GM18502 (cell line): ENCODE data around the gene TBC1D22B.
"Not testable (repeated sequence)": the region's sequence is repeated elsewhere in the genome, so short reads cannot be mapped to it uniquely, and the experiment has no call there.

Experiments
- ATAC-seq: cut with Tn5 transposase; IDR thresholded peaks from one replicate; pipeline ENCODE4 v1.9.1; 2021; ENCODE audit warnings: mild to moderate bottlenecking; ENCODE audit not compliant: unreplicated experiment, poor library complexity

Gene TBC1D22B

GRCh38 chr6:37317312-37318038 is 59.9 kb downstream of the TBC1D22B start:
- no peak for ATAC-seq

GRCh38 chr6:37319156-37319555 is 61.6 kb downstream of the TBC1D22B start:
- ATAC-seq, result no peak

DNA sequence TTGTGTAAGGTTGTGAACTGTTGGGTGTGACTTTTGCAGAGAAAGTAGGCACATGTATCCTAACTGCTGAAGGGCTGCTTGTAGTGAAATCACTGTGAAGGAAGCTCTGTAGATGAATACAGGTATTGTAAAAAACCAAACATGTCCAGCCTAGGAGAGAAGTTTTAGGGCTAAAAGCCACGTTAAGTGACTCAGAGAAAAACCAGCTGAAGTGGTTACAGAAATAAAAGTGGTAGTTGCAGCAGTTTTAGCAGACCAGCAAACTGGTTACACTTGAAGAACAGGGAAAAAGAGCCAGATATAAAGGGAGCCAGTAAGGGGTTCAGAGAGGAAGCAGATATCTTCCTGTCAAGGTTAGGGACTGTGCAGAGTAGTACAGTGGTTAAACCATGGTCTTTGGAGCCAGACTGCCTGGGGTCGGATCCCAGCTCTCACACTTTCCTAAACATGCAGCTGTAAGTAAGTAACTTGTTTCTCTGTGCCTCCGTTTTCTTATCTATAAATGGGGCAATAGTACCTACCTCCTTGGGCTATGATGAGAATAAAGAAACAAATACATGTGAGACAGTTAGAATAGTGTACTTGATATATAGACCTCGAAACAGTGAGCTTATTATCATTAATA is 62.4 kb downstream of the TBC1D22B start:
- no peak for ATAC-seq

DNA sequence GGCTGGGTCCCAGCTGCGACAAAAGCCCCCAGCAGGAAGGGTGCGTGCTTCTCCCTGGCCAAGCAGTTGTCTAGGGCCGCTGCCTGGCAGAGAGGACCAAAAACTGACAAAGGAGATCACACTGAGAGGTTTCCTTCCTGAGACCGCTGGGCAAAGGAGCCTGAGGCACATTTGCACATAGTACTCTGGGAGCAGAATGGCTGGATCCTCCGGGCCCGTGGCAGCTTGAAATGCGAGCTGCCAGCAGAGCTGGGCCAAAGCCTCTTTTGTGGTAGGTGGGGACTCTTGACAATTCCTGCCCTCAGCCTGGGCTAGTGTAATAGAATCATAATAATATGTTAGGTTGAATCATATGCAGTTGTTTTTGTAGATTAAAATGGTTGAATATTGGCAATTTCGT is 63.1 kb downstream of the TBC1D22B start:
- ATAC-seq, result no peak

GRCh38 chr6:37321101-37321500 is 63.5 kb downstream of the TBC1D22B start:
- no peak for ATAC-seq

GRCh38 chr6:37321516-37322415 is 64.2 kb downstream of the TBC1D22B start:
- no peak for ATAC-seq

DNA sequence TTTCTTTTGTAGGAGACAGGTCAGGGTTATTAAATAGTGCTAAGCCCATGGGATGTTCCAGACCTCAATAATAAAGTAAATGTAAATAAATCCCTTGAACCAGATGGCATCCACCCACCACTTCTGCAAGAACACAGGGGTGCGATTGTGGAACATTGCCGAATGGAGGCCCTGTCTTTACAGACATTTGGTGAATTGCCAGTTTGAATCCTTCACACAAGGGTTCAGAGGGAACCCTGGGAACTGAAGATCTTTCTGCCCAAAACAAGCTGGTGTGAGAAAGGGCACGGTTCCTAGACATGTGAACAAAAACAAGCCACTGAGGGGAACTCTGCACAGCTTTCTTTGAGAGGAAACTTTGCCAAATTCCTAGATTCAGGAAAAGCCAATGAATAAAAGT is 66.0 kb downstream of the TBC1D22B start:
- no peak for ATAC-seq

- no peak for ATAC-seq
These were observed 66.8 kb downstream of the TBC1D22B start for GRCh38 chr6:37324131-37325033.

- not testable (repeated sequence) for ATAC-seq
These were observed 72.8 kb downstream of the TBC1D22B start for GRCh38 chr6:37330345-37330744.

GRCh38 chr6:37331047-37331446 is 73.5 kb downstream of the TBC1D22B start:
- ATAC-seq, result no peak

DNA sequence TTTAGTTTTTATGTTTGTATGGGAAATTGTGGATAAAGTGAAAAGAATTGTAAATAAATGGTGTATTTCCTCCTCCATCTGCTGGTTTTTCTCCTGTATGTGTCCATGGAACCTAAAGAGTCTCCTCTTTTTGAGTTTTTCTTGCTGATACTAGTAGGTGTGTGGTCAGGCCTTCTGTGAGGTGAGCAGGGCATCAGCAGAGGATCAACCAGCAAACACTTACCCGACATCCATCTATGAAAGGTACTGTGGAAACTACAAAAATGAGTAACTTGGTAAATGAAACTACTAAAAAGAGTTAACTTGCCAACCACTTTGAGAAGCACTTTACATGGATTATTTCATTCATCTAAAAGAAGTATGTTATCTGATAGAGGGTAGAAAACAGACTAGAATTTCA is 75.3 kb downstream of the TBC1D22B start:
- no peak for ATAC-seq

DNA sequence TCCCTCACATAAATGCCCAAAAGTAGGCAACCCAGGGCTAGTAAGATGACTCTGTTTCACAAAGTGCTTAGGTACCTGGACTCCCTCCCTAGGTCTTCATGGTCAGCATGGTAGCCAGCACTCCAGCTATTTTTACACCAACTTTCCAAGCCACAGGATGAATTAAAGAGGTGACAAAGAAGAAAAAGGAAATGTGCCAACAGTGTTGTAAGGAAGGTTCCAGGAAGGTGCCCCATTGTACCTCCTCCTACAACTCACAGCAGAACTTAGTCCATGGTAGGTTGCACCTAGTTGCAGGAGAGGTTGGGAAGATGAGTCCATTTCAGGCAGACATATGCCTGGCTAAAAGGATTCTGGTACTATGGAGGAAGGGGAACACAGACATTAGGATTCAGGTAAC is 76.5 kb downstream of the TBC1D22B start:
- ATAC-seq, result no peak

DNA sequence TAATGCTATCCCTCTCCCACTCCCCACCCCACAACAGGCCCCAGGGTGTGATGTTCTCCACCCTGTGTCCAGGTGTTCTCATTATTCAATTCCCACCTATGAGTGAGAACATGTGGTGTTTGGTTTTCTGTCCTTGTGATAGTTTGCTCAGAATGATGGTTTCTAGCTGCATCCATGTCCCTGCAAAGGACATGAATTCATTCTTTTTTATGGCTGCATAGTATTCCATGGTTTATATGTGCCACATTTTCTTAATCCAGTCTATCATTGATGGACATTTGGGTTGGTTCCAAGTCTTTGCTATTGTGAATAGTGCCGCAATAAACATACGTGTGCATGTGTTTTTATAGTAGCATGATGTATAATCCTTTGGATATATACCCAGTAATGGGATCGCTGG is 80.7 kb downstream of the TBC1D22B start:
- ATAC-seq, result not testable (repeated sequence)

GRCh38 chr6:37338745-37339255 is 81.2 kb downstream of the TBC1D22B start:
- no peak for ATAC-seq

- no peak for ATAC-seq
These were observed 82.4 kb downstream of the TBC1D22B start for GRCh38 chr6:37339741-37340638.

- ATAC-seq, result no peak
These were observed 83.0 kb downstream of the TBC1D22B start for GRCh38 chr6:37340639-37340943.

DNA sequence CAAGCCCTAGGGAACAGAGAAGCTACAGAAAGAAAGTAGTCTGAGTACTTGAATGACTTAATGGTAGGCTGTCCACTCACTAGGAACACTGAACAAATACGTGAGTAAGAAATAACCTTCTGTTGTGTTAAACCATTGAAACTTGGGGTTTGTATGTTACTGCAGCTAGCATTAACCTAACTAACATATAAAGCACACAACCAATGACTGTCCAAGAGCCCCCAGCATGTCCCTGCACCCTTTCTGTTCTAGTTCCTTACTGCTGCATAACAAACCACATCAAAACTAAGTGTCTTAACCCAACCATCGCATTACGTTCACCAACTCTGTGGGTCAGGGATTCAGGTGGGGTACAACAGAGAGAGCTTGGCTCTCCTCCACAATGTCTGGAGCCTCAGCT is 85.7 kb downstream of the TBC1D22B start:
- no peak for ATAC-seq

- no peak for ATAC-seq
These were observed 86.7 kb downstream of the TBC1D22B start for GRCh38 chr6:37344308-37344707.

DNA sequence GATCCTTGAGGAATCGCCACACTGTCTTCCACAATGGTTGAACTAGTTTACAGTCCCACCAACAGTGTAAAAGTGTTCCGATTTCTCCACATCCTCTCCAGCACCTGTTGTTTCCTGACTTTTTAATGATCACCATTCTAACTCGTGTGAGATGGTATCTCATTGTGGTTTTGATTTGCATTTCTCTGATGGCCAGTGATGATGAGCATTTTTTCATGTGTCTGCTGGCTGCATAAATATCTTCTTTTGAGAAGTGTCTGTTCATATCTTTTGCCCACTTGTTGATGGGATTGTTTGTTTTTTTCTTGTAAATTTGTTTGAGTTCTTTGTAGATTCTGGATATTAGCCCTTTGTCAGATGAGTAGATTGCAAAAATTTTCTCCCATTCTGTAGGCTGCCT is 88.2 kb downstream of the TBC1D22B start:
- ATAC-seq, result not testable (repeated sequence)
